Sigmoid colon (tissue), 4 donors: ENCODE data around the gene PROSER3.

Experiments
- EP300 ChIP-seq, 4 donors: sonication (generic); formaldehyde crosslinking; IDR thresholded peaks; one replicate each; pipeline ENCODE4 v1.6.1; 2017; ENCODE audit warnings: antibody characterized with exemption in 4 of 4
- POLR2A ChIP-seq, 2 donors: fragments of 450-650 bp; IDR thresholded peaks; one replicate each; pipeline ENCODE4 v1.6.1; 2016; ENCODE audit warnings: antibody characterized with exemption in 2 of 2, mild to moderate bottlenecking in 2 of 2, moderate library complexity in 2 of 2
- POLR2AphosphoS5 ChIP-seq, 4 donors: sonication (generic); formaldehyde crosslinking; IDR thresholded peaks; one replicate each; pipeline ENCODE4 v1.6.1; 2017; ENCODE audit warnings: antibody characterized with exemption in 4 of 4
- TF ChIP-seq, protein P1 (sequence below), 4 experiments: fragments of 450-650 bp in 3 of 4; fragments of 200-600 bp in 1 of 4; IDR thresholded peaks; one replicate each; pipeline ENCODE4 v1.5.1; 2016 to 2019; ENCODE audit warnings: antibody characterized with exemption in 4 of 4, mild to moderate bottlenecking in 3 of 4, moderate library complexity in 2 of 4

DNA sequence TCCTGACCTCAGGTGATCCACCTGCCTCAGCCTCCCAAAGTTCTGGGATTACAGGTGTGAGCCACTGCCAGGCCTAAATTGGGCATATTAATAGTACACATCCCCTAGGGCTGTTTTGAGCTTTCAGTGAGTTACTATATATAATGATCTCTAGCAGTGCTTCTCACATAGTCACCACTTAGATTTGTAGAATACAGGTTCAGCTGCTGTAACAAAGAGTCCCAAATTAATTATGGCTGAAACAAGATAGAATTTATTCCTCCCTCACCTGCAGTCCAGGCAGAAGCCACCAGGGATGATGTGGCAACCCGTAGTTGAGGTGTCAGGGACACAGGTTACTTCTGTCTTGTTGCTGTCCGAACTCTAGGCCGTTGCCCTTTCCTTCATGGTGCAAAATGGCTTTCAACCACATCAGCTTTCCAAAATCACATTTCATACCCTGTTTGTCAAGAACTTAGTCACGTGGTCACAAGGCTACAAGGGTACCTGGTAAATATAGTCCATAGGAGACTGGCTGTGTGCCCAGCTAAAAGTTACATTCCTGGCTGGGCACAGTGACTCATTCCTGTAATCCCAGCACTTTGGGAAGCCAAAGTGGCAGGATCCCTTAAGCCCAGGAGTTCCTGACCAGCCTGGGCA lies 2.9 kb downstream of the PROSER3 start:
- TF ChIP-seq, protein P1, sequence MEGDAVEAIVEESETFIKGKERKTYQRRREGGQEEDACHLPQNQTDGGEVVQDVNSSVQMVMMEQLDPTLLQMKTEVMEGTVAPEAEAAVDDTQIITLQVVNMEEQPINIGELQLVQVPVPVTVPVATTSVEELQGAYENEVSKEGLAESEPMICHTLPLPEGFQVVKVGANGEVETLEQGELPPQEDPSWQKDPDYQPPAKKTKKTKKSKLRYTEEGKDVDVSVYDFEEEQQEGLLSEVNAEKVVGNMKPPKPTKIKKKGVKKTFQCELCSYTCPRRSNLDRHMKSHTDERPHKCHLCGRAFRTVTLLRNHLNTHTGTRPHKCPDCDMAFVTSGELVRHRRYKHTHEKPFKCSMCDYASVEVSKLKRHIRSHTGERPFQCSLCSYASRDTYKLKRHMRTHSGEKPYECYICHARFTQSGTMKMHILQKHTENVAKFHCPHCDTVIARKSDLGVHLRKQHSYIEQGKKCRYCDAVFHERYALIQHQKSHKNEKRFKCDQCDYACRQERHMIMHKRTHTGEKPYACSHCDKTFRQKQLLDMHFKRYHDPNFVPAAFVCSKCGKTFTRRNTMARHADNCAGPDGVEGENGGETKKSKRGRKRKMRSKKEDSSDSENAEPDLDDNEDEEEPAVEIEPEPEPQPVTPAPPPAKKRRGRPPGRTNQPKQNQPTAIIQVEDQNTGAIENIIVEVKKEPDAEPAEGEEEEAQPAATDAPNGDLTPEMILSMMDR (IDR thresholded peaks at IDR 0.05): no peak
- TF ChIP-seq POLR2A (IDR thresholded peaks at IDR 0.05): no peak
- no peak for TF ChIP-seq POLR2AphosphoS5 (IDR thresholded peaks at IDR 0.05)
- no peak for TF ChIP-seq EP300 (IDR thresholded peaks at IDR 0.05)
